PC-9 (cell line): Measurements from ENCODE around the gene TRMT112. TPM values are rescaled to one million over a fixed set of nuclear protein-coding genes. Genes with fewer than 3 reads are reported as not detected.

Source experiments
- Bru-seq: library from RNA; stranded (reverse); fragments of 400-500 nt; gene quantifications from one replicate; lab custom pipeline; 2021; lab: Mats Ljungman, UMichigan
- BruChase-seq, 2 experiments: library from RNA; stranded (reverse); fragments of 400-500 nt; gene quantifications; one replicate each; lab custom pipeline; 2021; lab: Mats Ljungman, UMichigan
- BruUV-seq: library from RNA; stranded (reverse); fragments of 400-500 nt; replicated peaks from 2 replicates; lab custom pipeline; 2021; lab: Mats Ljungman, UMichigan
- CTCF ChIA-PET: fragments of 300-600 bp; sonication (Branson Sonifier 250); formaldehyde crosslinking; loops from one replicate; lab custom pipeline; 2022; ENCODE audit warnings: antibody characterized with exemption; lab: Charles Lee
- POLR2A ChIA-PET: fragments of 300-600 bp; sonication (Branson Sonifier 250); formaldehyde crosslinking; loops from one replicate; lab custom pipeline; 2022; ENCODE audit warnings: antibody characterized with exemption; ENCODE audit not compliant: unreplicated experiment; lab: Charles Lee
- DNase-seq, 2 experiments: peaks; one replicate each; pipeline versions ENCODE4 v3.0.0 to v3.0.0-alpha.2; 2015 to 2022; ENCODE audit warnings: mixed read lengths in 1 of 2
- H2AFZ ChIP-seq: fragments of 200-600 bp; sonication (generic); 2 replicates; pipeline ENCODE4 v1.8.1; 2017; ENCODE audit warnings: antibody characterized with exemption
- H3F3A ChIP-seq: fragments of 200-600 bp; sonication (generic); 2 replicates; pipeline ENCODE4 v1.8.1; 2017; ENCODE audit warnings: antibody characterized with exemption, mild to moderate bottlenecking, low read depth; ENCODE audit not compliant: insufficient read depth
- H3K27ac ChIP-seq: fragments of 200-600 bp; sonication (generic); 2 replicates; pipeline ENCODE4 v1.6.1; 2016; ENCODE audit warnings: mixed run types
- H3K27me3 ChIP-seq: fragments of 200-600 bp; sonication (generic); 2 replicates; pipeline ENCODE4 v1.6.1; 2016; ENCODE audit warnings: low read depth, mixed run types; ENCODE audit not compliant: insufficient read depth
- H3K36me3 ChIP-seq: fragments of 200-600 bp; sonication (generic); 2 replicates; pipeline ENCODE4 v1.6.1; 2016; ENCODE audit warnings: low read depth, mixed run types
- H3K4me1 ChIP-seq: fragments of 200-600 bp; sonication (generic); replicated peaks from 2 replicates; pipeline ENCODE4 v1.6.1; 2016; ENCODE audit warnings: mixed run types; ENCODE audit not compliant: insufficient read depth
- H3K4me2 ChIP-seq: fragments of 200-600 bp; sonication (generic); 2 replicates; pipeline ENCODE4 v1.6.1; 2017; ENCODE audit warnings: mixed run types
- H3K4me3 ChIP-seq: fragments of 200-600 bp; sonication (generic); 2 replicates; pipeline ENCODE4 v1.6.1; 2016; ENCODE audit warnings: mixed run types
- H3K79me2 ChIP-seq: fragments of 200-600 bp; sonication (generic); 2 replicates; pipeline ENCODE4 v1.6.1; 2017; ENCODE audit warnings: low read depth, mixed run types
- H3K9me2 ChIP-seq: fragments of 200-600 bp; sonication (generic); 2 replicates; pipeline ENCODE4 v1.8.1; 2017; ENCODE audit warnings: mild to moderate bottlenecking; ENCODE audit not compliant: insufficient read depth
- H3K9me3 ChIP-seq: fragments of 200-600 bp; sonication (generic); 2 replicates; pipeline ENCODE4 v1.8.1; 2016; ENCODE audit warnings: low read depth; ENCODE audit not compliant: insufficient read depth
- H4K20me1 ChIP-seq: fragments of 200-600 bp; sonication (generic); 2 replicates; pipeline ENCODE4 v1.8.1; 2017; ENCODE audit not compliant: insufficient read depth
- CTCF ChIP-seq: fragments of 200-600 bp; sonication (generic); conservative IDR thresholded peaks from 2 replicates; pipeline ENCODE4 v1.6.1; 2017; ENCODE audit warnings: mixed run types, antibody characterized with exemption, mild to moderate bottlenecking, moderate library complexity
- EZH2 ChIP-seq: fragments of 200-600 bp; sonication (generic); IDR thresholded peaks from 2 replicates; pipeline ENCODE4 v1.8.0; 2017; ENCODE audit warnings: antibody characterized with exemption, low read depth
- intact Hi-C: fragments of 100-400 bp; cut with micrococcal nuclease; formaldehyde crosslinking; loops from one replicate; pipeline ENCODE4 v1.10.0; 2022; ENCODE audit not compliant: unreplicated experiment
- long read RNA-seq: library from polyadenylated mRNA; stranded (forward); transcript quantifications from one replicate; pipeline ENCODE4 v2.0.0, GENCODE V29; 2022
- total RNA-seq: library from RNA; stranded (reverse); gene quantifications from 2 replicates; pipeline ENCODE4 v1.2.3, GENCODE V29; 2021

TRMT112 gene
- total RNA-seq (264 and 275 TPM in 2 replicates), Bru-seq, nascent RNA (percentile 95 among the genes with signal in this experiment), BruChase-seq, experiment 1, labeled RNA remaining after a 2-hour chase (percentile 99 among the genes with signal in this experiment), BruChase-seq, experiment 2, labeled RNA remaining after a 6-hour chase (percentile 99 among the genes with signal in this experiment)
- long read RNA-seq, transcript TRMT112-205 (3 exons, 659 nt), result minor isoform, 13 of 502 reads
- long read RNA-seq, transcript TRMT112-206 (4 exons, 1,106 nt), result major isoform, 471 of 502 reads
- long read RNA-seq, partial matches to known transcripts, result 0 of 502 reads
- long read RNA-seq, other reads (novel, unspliced or antisense), result 8 of 502 reads

GRCh38 chr11:64317325-64317960 lies at the start of gene TRMT112:
TSS of gene TRMT112 (minus strand) at chr11:64317559. CDS start at chr11:64317526, 33 bp downstream.
- Histone ChIP-seq H3K27ac (peak within 1 kb of the TSS; percentile 87), H3K9me2 (no peaks in the 10 kb centered on the region), H3K4me3 (peak within 1 kb of the TSS; percentile 69), H3K4me2 (peak within 1 kb of the TSS; percentile 79), H3K4me1 (peaks cover 47% of the 10 kb centered on the region), H3F3A (peaks cover 72% of the 10 kb centered on the region), H2AFZ (peak within 1 kb of the TSS; percentile 71), H4K20me1 (peaks cover 5% of the 10 kb centered on the region; the same call in 1 of the 2 replicates), H3K9me3 (no peaks in the 10 kb centered on the region), H3K79me2 (peaks cover 56% of the 10 kb centered on the region), H3K36me3 (peaks cover 7% of the 10 kb centered on the region; the same call in 1 of the 2 replicates), H3K27me3 (no peaks in the 10 kb centered on the region)
- intact Hi-C loops, result loop anchor here (1.0 to 2.0 kb wide), 3 partner anchors 15 to 77 kb away; partner anchors contain the start of gene FKBP2
- ChIA-PET CTCF (interaction anchor here (0.5 to 2.7 kb wide), 20 partner anchors 12 to 821 kb away, joined by 3 to 87 read pairs (median 6); partner anchors contain the start of gene ESRRA), POLR2A (interaction anchor here (0.6 to 2.0 kb wide), 14 partner anchors 12 to 1652 kb away, joined by 3 to 38 read pairs (median 5); partner anchors contain the start of genes C11orf98, CSKMT, ESRRA and FKBP2)
- BruUV-seq, result no TSS peak
- TF ChIP-seq CTCF, result no peak
- no peak for TF ChIP-seq EZH2
- DNase-seq, result peak; percentile 97 to 99

- no peak for TF ChIP-seq EZH2
- TF ChIP-seq CTCF, result no peak
- peaks cover 35% of the 10 kb centered on the region for H3F3A ChIP-seq
- 0 out of 2 replicates have a peak overlapping the region, but pooled peaks have one; percentile 10 for H3K27ac ChIP-seq
- H2AFZ ChIP-seq, result no peak overlapping the region
- peaks cover 5% of the 10 kb centered on the region; the same call in 1 of the 2 replicates for H4K20me1 ChIP-seq
- peaks cover 13% of the 10 kb centered on the region for H3K4me1 ChIP-seq
- ChIA-PET CTCF (interaction anchor here (0.6 kb wide), 1 partner anchor 12 kb away, joined by 3 read pairs; no protein-coding TSS in a partner anchor), POLR2A (no interaction called here)
- no peaks in the 10 kb centered on the region for H3K79me2 ChIP-seq
- H3K4me3 ChIP-seq, result no peak overlapping the region
- BruUV-seq, result no TSS peak
- intact Hi-C loops, result no loop called here
- no peaks in the 10 kb centered on the region for H3K9me2 ChIP-seq
- H3K4me2 ChIP-seq, result no peak overlapping the region
- peaks cover 45% of the 10 kb centered on the region for H3K36me3 ChIP-seq
- no peaks in the 10 kb centered on the region for H3K27me3 ChIP-seq
- H3K9me3 ChIP-seq, result no peaks in the 10 kb centered on the region
- peak in 1 of 2 experiments; percentile 81 for DNase-seq
Measured at GRCh38 chr11:64366751-64367150, 49.4 kb upstream of the TRMT112 start.

GRCh38 chr11:64364911-64365310 lies 47.6 kb upstream of the TRMT112 start:
- TF ChIP-seq CTCF (no peak), EZH2 (no peak)
- DNase-seq, result no peak
- Histone ChIP-seq H3K36me3 (peaks cover 47% of the 10 kb centered on the region), H3K27ac (no peak overlapping the region), H3F3A (peaks cover 32% of the 10 kb centered on the region), H3K4me3 (no peak overlapping the region), H4K20me1 (peaks cover 7% of the 10 kb centered on the region; the same call in 1 of the 2 replicates), H3K27me3 (no peaks in the 10 kb centered on the region), H3K4me1 (peaks cover 16% of the 10 kb centered on the region), H3K79me2 (peaks cover 10% of the 10 kb centered on the region), H3K4me2 (no peak overlapping the region), H3K9me2 (no peaks in the 10 kb centered on the region), H2AFZ (no peak overlapping the region), H3K9me3 (no peaks in the 10 kb centered on the region)
- ChIA-PET CTCF (no interaction called here), POLR2A (interaction anchor here (0.7 kb wide), 1 partner anchor 207 kb away, joined by 3 read pairs; no protein-coding TSS in a partner anchor)
- no TSS peak for BruUV-seq
- intact Hi-C loops, result no loop called here
